GM19397 (cell line): ENCODE measurements around the gene TUBA3C.
"Not testable (repeated sequence)": the region's sequence is repeated elsewhere in the genome, so short reads cannot be mapped to it uniquely, and the experiment has no call there.

ENCODE experiments used
- ATAC-seq: cut with Tn5 transposase; IDR thresholded peaks from one replicate; pipeline ENCODE4 v1.9.1; 2021; ENCODE audit warnings: mild to moderate bottlenecking, moderate library complexity; ENCODE audit not compliant: unreplicated experiment

TUBA3C gene

GRCh38 chr13:19181621-19182485, at the start of gene TUBA3C:
TUBA3C (minus strand) TSS chr13:19181824; CDS start chr13:19181747, 77 bp downstream.
- ATAC-seq = no peak

- not testable (repeated sequence) for ATAC-seq
These were observed 25.8 kb upstream of the TUBA3C start for GRCh38 chr13:19207413-19207812.

GRCh38 chr13:19192622-19193021, 11.0 kb upstream of the TUBA3C start:
- ATAC-seq = not testable (repeated sequence)

GRCh38 chr13:19189911-19190310, 8.3 kb upstream of the TUBA3C start:
- not testable (repeated sequence) for ATAC-seq

GRCh38 chr13:19189368-19189767, 7.7 kb upstream of the TUBA3C start:
- not testable (repeated sequence) for ATAC-seq

- peak; percentile 55 for ATAC-seq
These were observed 4.4 kb upstream of the TUBA3C start for GRCh38 chr13:19185865-19186645.

GRCh38 chr13:19185086-19185864, 3.7 kb upstream of the TUBA3C start:
- ATAC-seq = peak; percentile 46

GRCh38 chr13:19184176-19184575, 2.6 kb upstream of the TUBA3C start:
- no peak for ATAC-seq

- no peak for ATAC-seq
These were observed 2.1 kb upstream of the TUBA3C start for GRCh38 chr13:19183676-19184075.

GRCh38 chr13:19182536-19182935, 912 bp upstream of the TUBA3C start:
- ATAC-seq = no peak

GRCh38 chr13:19181021-19181620, 503 bp downstream of the TUBA3C start:
- no peak for ATAC-seq

GRCh38 chr13:19179916-19180315, 1.7 kb downstream of the TUBA3C start:
- no peak for ATAC-seq

GRCh38 chr13:19178901-19179593, 2.6 kb downstream of the TUBA3C start:
- no peak for ATAC-seq

GRCh38 chr13:19176981-19177776, 4.4 kb downstream of the TUBA3C start:
- not testable (repeated sequence) for ATAC-seq

GRCh38 chr13:19173752-19174151, 7.9 kb downstream of the TUBA3C start:
- ATAC-seq = no peak

GRCh38 chr13:19172647-19173030, 9.0 kb downstream of the TUBA3C start:
- no peak for ATAC-seq

- no peak for ATAC-seq
These were observed 9.5 kb downstream of the TUBA3C start for GRCh38 chr13:19172007-19172646.

GRCh38 chr13:19171563-19171962, 10.1 kb downstream of the TUBA3C start:
- no peak for ATAC-seq

GRCh38 chr13:19169991-19170390, 11.6 kb downstream of the TUBA3C start:
- ATAC-seq = no peak
